ENCODE data around the gene SP3. TPM values are rescaled to one million over a fixed set of nuclear protein-coding genes. Genes with fewer than 3 reads are reported as not detected.
A peak's percentile ranks its signal among the peaks of the same experiment; 100 is the strongest.

The SP3 gene
- total and polyA plus RNA-seq, 9 of the 15 experiments (the other 6 are each of a cell fraction or from before 2014, with no cell fraction given), result 12.0 to 106 (median 74.9) TPM

- BruUV-seq (replicated peaks), result no TSS peak
- FAIRE-seq, result no peak
- TF ChIP-seq HMBOX1 (IDR thresholded peaks at IDR 0.05) (peak; percentile 62), KLF6 (CRISPR knock-in tag; IDR thresholded peaks at IDR 0.05; ENCODE audit: borderline replicate concordance) (no peak), CSDE1 (IDR thresholded peaks at IDR 0.05) (no peak)
- Histone ChIP-seq H3K4me2 (ENCODE audit: insufficient read depth, low read length) (no peak overlapping the region), H3K79me2 (ENCODE audit: control insufficient read depth, insufficient read depth, low read length) (peaks cover 97% of the 10 kb centered on the region), H3K9me1 (ENCODE audit: control insufficient read depth, insufficient read depth, low read length) (peaks cover 6% of the 10 kb centered on the region), H3K27ac (ENCODE audit: extremely low read depth, low read depth, low read length) (no peak overlapping the region), H3K36me3 (ENCODE audit: control insufficient read depth, insufficient read depth, low read length) (peaks cover 19% of the 10 kb centered on the region; the same call in 1 of the 3 replicates), H3K9ac (ENCODE audit: insufficient read depth in 1 of 2, low read depth in 2 of 2, low read length in 2 of 2) (no peak overlapping the region), H3K27me3 (ENCODE audit: control insufficient read depth in 2 of 2, insufficient read depth in 2 of 2, low read length in 2 of 2) (no peaks in the 10 kb centered on the region), H2AFZ (ENCODE audit: low read depth, low read length) (no peak overlapping the region), H3K4me1 (replicated peaks in 1 of 2; ENCODE audit: control insufficient read depth in 2 of 2, insufficient read depth in 2 of 2, low read length in 2 of 2) (peaks cover 3 to 11% of the 10 kb centered on the region in 2 experiments; a peak in 3 of 5 replicates), H3K9me3 (replicated peaks; ENCODE audit: control insufficient read depth, insufficient read depth, low read depth, low read length) (no peaks in the 10 kb centered on the region), H3K4me3 (no peak overlapping the region), H4K20me1 (replicated peaks; ENCODE audit: control insufficient read depth, insufficient read depth, low read length) (peaks cover 16% of the 10 kb centered on the region; the same call in 1 of the 2 replicates)
- intact Hi-C loops (cut with micrococcal nuclease) (no loop called here), in situ Hi-C loops (cut with MboI) (no loop called here)
- POLR2A ChIA-PET, result no interaction called here
- WGBS (ENCODE audit: insufficient coverage, low coverage, missing lambda C conversion rate), result 92% methylated on average over 2 of the region's 2 CpGs
- ATAC-seq, result no peak
- CTCF ChIA-PET (ENCODE audit: low intra/inter-chr PET ratio), result no interaction called here
- no peak for DNase-seq (ENCODE audit: extremely low read depth in 1 of 4, low spot score in 3 of 4)
Measured at GRCh38 chr2:173924285-173924684, 40.9 kb downstream of the SP3 start.

- H2AFZ ChIP-seq (ENCODE audit: low read depth, low read length), result no peak overlapping the region
- intact Hi-C loops (cut with micrococcal nuclease) (no loop called here), in situ Hi-C loops (cut with MboI) (no loop called here)
- H3K9me3 ChIP-seq (replicated peaks; ENCODE audit: control insufficient read depth, insufficient read depth, low read depth, low read length), result no peaks in the 10 kb centered on the region
- no peaks in the 10 kb centered on the region for H3K27me3 ChIP-seq (ENCODE audit: control insufficient read depth in 2 of 2, insufficient read depth in 2 of 2, low read length in 2 of 2)
- ATAC-seq (peak; percentile 40), FAIRE-seq (no peak), DNase-seq (ENCODE audit: extremely low read depth in 1 of 4, low spot score in 3 of 4) (no peak)
- no TSS peak for BruUV-seq (replicated peaks)
- peaks cover 95% of the 10 kb centered on the region for H3K79me2 ChIP-seq (ENCODE audit: control insufficient read depth, insufficient read depth, low read length)
- H3K4me2 ChIP-seq (ENCODE audit: insufficient read depth, low read length), result no peak overlapping the region
- ChIA-PET POLR2A (no interaction called here), CTCF (ENCODE audit: low intra/inter-chr PET ratio) (no interaction called here)
- H4K20me1 ChIP-seq (replicated peaks; ENCODE audit: control insufficient read depth, insufficient read depth, low read length), result peaks cover 16% of the 10 kb centered on the region; the same call in 1 of the 2 replicates
- H3K4me1 ChIP-seq (replicated peaks in 1 of 2; ENCODE audit: control insufficient read depth in 2 of 2, insufficient read depth in 2 of 2, low read length in 2 of 2), result peaks cover 3 to 11% of the 10 kb centered on the region in 2 experiments; a peak in 3 of 5 replicates
- peaks cover 6% of the 10 kb centered on the region for H3K9me1 ChIP-seq (ENCODE audit: control insufficient read depth, insufficient read depth, low read length)
- no peak overlapping the region for H3K4me3 ChIP-seq
- TF ChIP-seq ZNF408 (CRISPR knock-in tag; IDR thresholded peaks at IDR 0.05; ENCODE audit: low read depth), result no peak
- no peak for TF ChIP-seq SUPT5H (IDR thresholded peaks at IDR 0.05)
- TF ChIP-seq MEIS2 (IDR thresholded peaks at IDR 0.05; ENCODE audit: partially characterized antibody), result no peak
- TF ChIP-seq, protein P1, sequence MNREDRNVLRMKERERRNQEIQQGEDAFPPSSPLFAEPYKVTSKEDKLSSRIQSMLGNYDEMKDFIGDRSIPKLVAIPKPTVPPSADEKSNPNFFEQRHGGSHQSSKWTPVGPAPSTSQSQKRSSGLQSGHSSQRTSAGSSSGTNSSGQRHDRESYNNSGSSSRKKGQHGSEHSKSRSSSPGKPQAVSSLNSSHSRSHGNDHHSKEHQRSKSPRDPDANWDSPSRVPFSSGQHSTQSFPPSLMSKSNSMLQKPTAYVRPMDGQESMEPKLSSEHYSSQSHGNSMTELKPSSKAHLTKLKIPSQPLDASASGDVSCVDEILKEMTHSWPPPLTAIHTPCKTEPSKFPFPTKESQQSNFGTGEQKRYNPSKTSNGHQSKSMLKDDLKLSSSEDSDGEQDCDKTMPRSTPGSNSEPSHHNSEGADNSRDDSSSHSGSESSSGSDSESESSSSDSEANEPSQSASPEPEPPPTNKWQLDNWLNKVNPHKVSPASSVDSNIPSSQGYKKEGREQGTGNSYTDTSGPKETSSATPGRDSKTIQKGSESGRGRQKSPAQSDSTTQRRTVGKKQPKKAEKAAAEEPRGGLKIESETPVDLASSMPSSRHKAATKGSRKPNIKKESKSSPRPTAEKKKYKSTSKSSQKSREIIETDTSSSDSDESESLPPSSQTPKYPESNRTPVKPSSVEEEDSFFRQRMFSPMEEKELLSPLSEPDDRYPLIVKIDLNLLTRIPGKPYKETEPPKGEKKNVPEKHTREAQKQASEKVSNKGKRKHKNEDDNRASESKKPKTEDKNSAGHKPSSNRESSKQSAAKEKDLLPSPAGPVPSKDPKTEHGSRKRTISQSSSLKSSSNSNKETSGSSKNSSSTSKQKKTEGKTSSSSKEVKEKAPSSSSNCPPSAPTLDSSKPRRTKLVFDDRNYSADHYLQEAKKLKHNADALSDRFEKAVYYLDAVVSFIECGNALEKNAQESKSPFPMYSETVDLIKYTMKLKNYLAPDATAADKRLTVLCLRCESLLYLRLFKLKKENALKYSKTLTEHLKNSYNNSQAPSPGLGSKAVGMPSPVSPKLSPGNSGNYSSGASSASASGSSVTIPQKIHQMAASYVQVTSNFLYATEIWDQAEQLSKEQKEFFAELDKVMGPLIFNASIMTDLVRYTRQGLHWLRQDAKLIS (CRISPR knock-in tag; IDR thresholded peaks at IDR 0.05), result no peak
- TF ChIP-seq TOE1 (IDR thresholded peaks at IDR 0.05; ENCODE audit: borderline replicate concordance), result no peak
- TF ChIP-seq TOE1 (CRISPR knock-in tag; IDR thresholded peaks at IDR 0.05; ENCODE audit: borderline replicate concordance, low read depth), result no peak
- no peak for TF ChIP-seq MYC (IDR thresholded peaks at IDR 0.05; ENCODE audit: low read depth, low read length)
- no peak for TF ChIP-seq MYC (CRISPR knock-in tag; IDR thresholded peaks at IDR 0.05; ENCODE audit: borderline replicate concordance, low read depth)
- peaks cover 26% of the 10 kb centered on the region; the same call in 2 of the 3 replicates for H3K36me3 ChIP-seq (ENCODE audit: control insufficient read depth, insufficient read depth, low read length)
- H3K9ac ChIP-seq (ENCODE audit: insufficient read depth in 1 of 2, low read depth in 2 of 2, low read length in 2 of 2), result no peak overlapping the region
- H3K27ac ChIP-seq (ENCODE audit: extremely low read depth, low read depth, low read length), result peak overlapping the region; percentile 15; the same call in 1 of the 3 replicates
Measured at GRCh38 chr2:173922760-173923159, 42.4 kb downstream of the SP3 start.

Data from K562 (cell line).